SK-N-SH treated with all-trans-retinoic acid at 6 μM for 48 hours (cell line): ENCODE results near the gene FSTL1.

Source experiments
- ATAC-seq: fragments of 200-7000 bp; cut with Tn5 transposase; 3 replicates; pipeline ENCODE4 v1.9.1; 2020; ENCODE audit warnings: mild to moderate bottlenecking, moderate library complexity
- ARNTL ChIP-seq: fragments of 450-650 bp; formaldehyde crosslinking; IDR thresholded peaks from 2 replicates; pipeline ENCODE4 v1.5.0; 2020; ENCODE audit warnings: low read depth, mild to moderate bottlenecking, moderate library complexity, borderline replicate concordance
- BACH2 ChIP-seq: fragments of 250-450 bp; sonication (Bioruptor Pico); IDR thresholded peaks from 2 replicates; pipeline ENCODE4 v1.9.0; 2021; ENCODE audit warnings: mild to moderate bottlenecking, borderline replicate concordance
- CREB5 ChIP-seq: fragments of 250-450 bp; sonication (Bioruptor Pico); IDR thresholded peaks from 2 replicates; pipeline ENCODE4 v1.5.1; 2020; ENCODE audit warnings: low read depth, mild to moderate bottlenecking, moderate library complexity
- CSDC2 ChIP-seq: fragments of 250-450 bp; sonication (Bioruptor Pico); IDR thresholded peaks from 2 replicates; pipeline ENCODE4 v1.5.0; 2020; ENCODE audit warnings: mild to moderate bottlenecking, moderate library complexity
- CSRNP3 ChIP-seq: fragments of 250-450 bp; sonication (Bioruptor Pico); IDR thresholded peaks from 2 replicates; pipeline ENCODE4 v1.5.1; 2021; ENCODE audit warnings: mild to moderate bottlenecking, moderate library complexity
- GLIS3 ChIP-seq: fragments of 250-450 bp; sonication (Bioruptor Pico); IDR thresholded peaks from 2 replicates; pipeline ENCODE4 v1.5.0; 2020; ENCODE audit warnings: mild to moderate bottlenecking, moderate library complexity
- OSR1 ChIP-seq: fragments of 250-450 bp; sonication (Bioruptor Pico); IDR thresholded peaks from 2 replicates; pipeline ENCODE4 v1.8.0; 2022; ENCODE audit warnings: moderate library complexity, mild to moderate bottlenecking, inconsistent platforms
- PATZ1 ChIP-seq: fragments of 250-450 bp; sonication (Bioruptor Pico); IDR thresholded peaks from 2 replicates; pipeline ENCODE4 v1.8.0; 2020; ENCODE audit warnings: mild to moderate bottlenecking, moderate library complexity, borderline replicate concordance
- POU6F1 ChIP-seq: fragments of 250-450 bp; sonication (Bioruptor Pico); IDR thresholded peaks from 2 replicates; pipeline ENCODE4 v1.8.0; 2021; ENCODE audit warnings: low read depth, mild to moderate bottlenecking, moderate library complexity, borderline replicate concordance
- PPARA ChIP-seq: fragments of 250-450 bp; sonication (Bioruptor Pico); IDR thresholded peaks from 2 replicates; pipeline ENCODE4 v1.5.0; 2020; ENCODE audit warnings: mild to moderate bottlenecking, borderline replicate concordance
- RARB ChIP-seq: fragments of 250-450 bp; sonication (Bioruptor Pico); IDR thresholded peaks from 2 replicates; pipeline ENCODE4 v1.8.0; 2021; ENCODE audit warnings: mild to moderate bottlenecking, moderate library complexity
- SNAI2 ChIP-seq: fragments of 250-450 bp; sonication (Bioruptor Pico); IDR thresholded peaks from 2 replicates; pipeline ENCODE4 v1.5.0; 2020; ENCODE audit warnings: mild to moderate bottlenecking, moderate library complexity
- TCF4 ChIP-seq: fragments of 250-450 bp; sonication (Bioruptor Pico); IDR thresholded peaks from 2 replicates; pipeline ENCODE4 v1.8.0; 2021; ENCODE audit warnings: mild to moderate bottlenecking, moderate library complexity, borderline replicate concordance
- TOX ChIP-seq: fragments of 250-450 bp; sonication (Bioruptor Pico); IDR thresholded peaks from 2 replicates; pipeline ENCODE4 v1.8.0; 2021; ENCODE audit warnings: mild to moderate bottlenecking, moderate library complexity, borderline replicate concordance
- TSHZ2 ChIP-seq: fragments of 250-450 bp; sonication (Bioruptor Pico); IDR thresholded peaks from 2 replicates; pipeline ENCODE4 v1.5.0; 2020; ENCODE audit warnings: mild to moderate bottlenecking, moderate library complexity
- ZFP3 ChIP-seq: fragments of 250-450 bp; sonication (Bioruptor Pico); IDR thresholded peaks from 2 replicates; pipeline ENCODE4 v1.5.0; 2020; ENCODE audit warnings: mild to moderate bottlenecking, moderate library complexity
- ZFP30 ChIP-seq: fragments of 450-650 bp; formaldehyde crosslinking; IDR thresholded peaks from 2 replicates; pipeline ENCODE4 v1.5.0; 2022; ENCODE audit warnings: mild to moderate bottlenecking, moderate library complexity
- ZNF565 ChIP-seq: fragments of 450-650 bp; formaldehyde crosslinking; conservative IDR thresholded peaks from 2 replicates; pipeline ENCODE4 v1.5.0; 2020; ENCODE audit warnings: low read depth, mild to moderate bottlenecking, moderate library complexity
- ZNF70 ChIP-seq: fragments of 450-650 bp; formaldehyde crosslinking; IDR thresholded peaks from 2 replicates; pipeline ENCODE4 v1.5.0; 2020; ENCODE audit warnings: mild to moderate bottlenecking, moderate library complexity
- ZNF8 ChIP-seq: fragments of 450-650 bp; formaldehyde crosslinking; IDR thresholded peaks from 2 replicates; pipeline ENCODE4 v1.5.0; 2020; ENCODE audit warnings: mild to moderate bottlenecking, moderate library complexity

Gene FSTL1

GRCh38 chr3:120402257-120402656 lies 48.5 kb downstream of the FSTL1 start:
- no peak for ATAC-seq
- no peak for TF ChIP-seq GLIS3 (CRISPR knock-in tag)
- no peak for TF ChIP-seq ARNTL
- TF ChIP-seq CSRNP3 (CRISPR knock-in tag), result no peak

GRCh38 chr3:120399372-120399771 lies 51.4 kb downstream of the FSTL1 start:
- no peak; the same call in 2 of the 3 replicates for ATAC-seq
- no peak for TF ChIP-seq TOX (CRISPR knock-in tag)
- no peak for TF ChIP-seq ZFP30 (CRISPR knock-in tag)
- no peak for TF ChIP-seq PATZ1 (CRISPR knock-in tag)
- no peak for TF ChIP-seq RARB
- no peak for TF ChIP-seq ZNF565 (CRISPR knock-in tag)

GRCh38 chr3:120396469-120396868 lies 54.3 kb downstream of the FSTL1 start:
- TF ChIP-seq GLIS3 (CRISPR knock-in tag) (no peak), ZNF70 (CRISPR knock-in tag) (no peak), TCF4 (CRISPR knock-in tag) (no peak), TOX (CRISPR knock-in tag) (no peak), ZFP30 (CRISPR knock-in tag) (no peak), POU6F1 (CRISPR knock-in tag) (no peak), RARB (no peak), CREB5 (no peak), CSDC2 (CRISPR knock-in tag) (no peak), TSHZ2 (CRISPR knock-in tag) (no peak), ZFP3 (CRISPR knock-in tag) (no peak), ZNF565 (CRISPR knock-in tag) (no peak), OSR1 (CRISPR knock-in tag) (no peak), ZNF8 (no peak), PPARA (CRISPR knock-in tag) (no peak), PATZ1 (CRISPR knock-in tag) (no peak), SNAI2 (CRISPR knock-in tag) (no peak), ARNTL (no peak), BACH2 (CRISPR knock-in tag) (no peak)
- no peak for ATAC-seq
